GM19467 (cell line): ENCODE measurements around the gene RAE1.

Source experiments
- ATAC-seq: cut with Tn5 transposase; IDR thresholded peaks from one replicate; pipeline ENCODE4 v1.9.1; 2021; ENCODE audit warnings: mild to moderate bottlenecking, moderate library complexity; ENCODE audit not compliant: unreplicated experiment

Gene RAE1, protein sequence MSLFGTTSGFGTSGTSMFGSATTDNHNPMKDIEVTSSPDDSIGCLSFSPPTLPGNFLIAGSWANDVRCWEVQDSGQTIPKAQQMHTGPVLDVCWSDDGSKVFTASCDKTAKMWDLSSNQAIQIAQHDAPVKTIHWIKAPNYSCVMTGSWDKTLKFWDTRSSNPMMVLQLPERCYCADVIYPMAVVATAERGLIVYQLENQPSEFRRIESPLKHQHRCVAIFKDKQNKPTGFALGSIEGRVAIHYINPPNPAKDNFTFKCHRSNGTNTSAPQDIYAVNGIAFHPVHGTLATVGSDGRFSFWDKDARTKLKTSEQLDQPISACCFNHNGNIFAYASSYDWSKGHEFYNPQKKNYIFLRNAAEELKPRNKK

DNA sequence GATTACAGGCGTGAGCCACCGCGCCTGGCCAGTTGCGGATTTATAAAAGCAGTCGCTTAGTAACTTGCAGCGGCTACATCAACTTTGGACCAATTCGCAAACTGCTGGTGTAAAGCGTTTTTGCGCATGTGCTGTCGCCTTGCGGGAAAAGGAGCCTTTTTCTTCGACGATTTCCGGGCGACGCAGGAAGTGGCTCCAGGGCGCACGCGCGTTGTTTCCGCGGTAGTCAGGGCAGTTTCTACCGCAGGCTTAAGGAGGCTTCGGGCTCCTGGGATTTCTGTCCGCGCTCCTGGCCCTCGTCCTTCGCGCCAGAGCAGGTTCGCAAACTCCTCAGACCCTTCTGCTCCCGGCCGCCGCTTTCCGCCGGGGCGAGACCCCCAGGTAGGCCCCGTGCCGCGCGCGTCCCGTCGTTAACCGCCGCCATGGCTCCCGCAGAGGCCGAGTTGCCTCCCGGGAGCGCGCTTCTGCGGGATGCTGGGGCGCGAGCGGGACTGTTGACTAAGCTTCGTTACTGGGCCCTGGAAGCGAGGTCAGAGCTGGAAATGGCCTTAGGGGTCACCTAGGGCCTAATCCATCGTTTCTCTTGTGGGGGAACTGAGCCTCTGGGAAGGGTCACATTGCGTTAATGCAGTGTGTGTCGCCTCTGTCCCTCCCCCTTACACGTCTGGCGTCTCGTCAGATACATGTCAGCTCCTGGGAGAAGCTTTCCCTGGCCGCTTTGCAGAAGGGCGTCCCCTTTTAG, at the start of gene RAE1:
Gene RAE1 (plus strand): TSS at position 214 of the 742 bp plus-strand sequence. CDS start 2,784 bp downstream, outside the sequence.
- ATAC-seq: no peak

DNA sequence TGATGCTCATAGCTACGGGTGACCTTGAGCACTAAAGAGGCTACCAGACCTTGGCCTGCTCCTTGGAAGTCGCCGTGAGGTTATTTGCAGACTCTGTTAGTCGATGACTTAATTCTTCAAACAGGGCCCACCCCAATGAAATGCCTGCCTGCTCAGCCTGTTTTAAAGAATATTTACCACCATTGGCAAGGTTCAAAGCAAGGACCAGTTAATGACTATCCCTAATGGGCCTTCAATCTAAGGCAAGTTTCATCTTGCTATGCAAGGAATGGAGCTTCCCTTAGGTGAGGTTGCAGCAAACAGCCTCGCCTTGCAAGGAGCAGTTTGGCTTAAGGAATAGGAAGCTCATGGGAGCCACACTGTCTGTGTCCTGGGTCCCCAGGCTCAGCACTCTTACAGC, 44.3 kb upstream of the RAE1 start:
- ATAC-seq: no peak

DNA sequence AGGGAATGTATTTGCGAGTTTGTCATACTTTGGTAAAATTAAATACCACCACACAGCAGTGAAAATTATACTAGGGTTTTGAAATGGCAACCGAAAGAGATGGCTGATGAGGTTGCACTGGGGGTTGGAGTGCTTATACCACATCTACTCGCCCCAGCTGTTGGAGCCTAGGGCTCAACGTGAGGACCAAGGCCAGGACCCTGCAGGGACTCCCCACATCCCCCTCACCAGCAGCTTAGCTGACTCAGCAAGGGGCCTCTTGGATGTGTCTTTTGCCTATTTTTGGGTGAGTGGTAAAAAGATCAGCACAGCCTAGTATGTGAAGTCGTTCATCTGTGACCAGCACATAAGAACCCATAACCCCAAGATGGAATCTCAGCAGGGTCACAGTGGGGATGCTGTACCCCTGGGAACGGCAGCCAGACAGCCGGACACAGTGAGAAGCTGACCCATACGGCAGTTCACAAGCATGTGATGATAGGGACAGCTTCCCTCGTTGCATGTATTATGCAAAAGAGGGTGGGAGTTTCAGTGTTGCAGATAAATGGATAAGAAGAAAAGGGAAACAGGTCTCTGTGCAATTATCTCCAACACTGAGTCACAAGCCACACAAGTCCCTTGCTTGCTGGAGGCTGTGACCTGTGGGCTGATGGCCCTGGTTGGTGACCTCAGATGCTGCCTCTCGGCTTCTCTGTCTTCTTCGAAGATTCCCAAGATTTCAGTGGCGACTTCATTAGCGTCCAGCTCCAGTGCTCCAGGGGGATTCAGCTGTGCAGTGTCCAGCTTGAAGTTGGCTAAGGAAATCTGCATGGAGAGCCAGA, 42.4 kb upstream of the RAE1 start:
- ATAC-seq: no peak

DNA sequence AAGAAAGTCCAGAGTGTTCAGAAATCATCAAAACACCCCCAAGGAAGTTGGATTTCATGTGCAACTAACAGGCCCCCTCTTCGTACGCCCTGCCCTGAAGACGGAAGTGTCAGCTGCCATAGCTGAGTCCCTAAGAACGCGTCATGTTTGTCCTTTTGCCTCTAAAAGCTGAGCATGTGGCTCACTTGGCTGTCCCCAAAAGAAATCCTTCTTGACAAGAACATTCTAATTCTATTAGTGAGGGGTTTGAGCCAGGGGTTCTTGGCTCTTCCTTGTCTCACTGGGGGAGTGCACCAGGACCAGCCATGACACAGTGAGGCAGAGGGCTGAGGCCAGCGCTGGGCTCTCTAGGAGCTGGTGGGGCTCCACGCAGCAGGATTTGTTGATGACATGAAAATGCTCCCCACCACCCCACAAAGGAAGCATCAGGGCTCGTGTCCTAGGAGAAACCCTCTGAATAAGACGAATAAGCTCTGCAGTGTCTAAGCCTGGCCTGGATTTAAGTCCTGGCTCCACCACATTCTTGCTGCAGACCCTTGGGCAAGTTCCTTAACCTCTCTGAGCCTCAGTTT, 41.4 kb upstream of the RAE1 start:
- no peak for ATAC-seq

DNA sequence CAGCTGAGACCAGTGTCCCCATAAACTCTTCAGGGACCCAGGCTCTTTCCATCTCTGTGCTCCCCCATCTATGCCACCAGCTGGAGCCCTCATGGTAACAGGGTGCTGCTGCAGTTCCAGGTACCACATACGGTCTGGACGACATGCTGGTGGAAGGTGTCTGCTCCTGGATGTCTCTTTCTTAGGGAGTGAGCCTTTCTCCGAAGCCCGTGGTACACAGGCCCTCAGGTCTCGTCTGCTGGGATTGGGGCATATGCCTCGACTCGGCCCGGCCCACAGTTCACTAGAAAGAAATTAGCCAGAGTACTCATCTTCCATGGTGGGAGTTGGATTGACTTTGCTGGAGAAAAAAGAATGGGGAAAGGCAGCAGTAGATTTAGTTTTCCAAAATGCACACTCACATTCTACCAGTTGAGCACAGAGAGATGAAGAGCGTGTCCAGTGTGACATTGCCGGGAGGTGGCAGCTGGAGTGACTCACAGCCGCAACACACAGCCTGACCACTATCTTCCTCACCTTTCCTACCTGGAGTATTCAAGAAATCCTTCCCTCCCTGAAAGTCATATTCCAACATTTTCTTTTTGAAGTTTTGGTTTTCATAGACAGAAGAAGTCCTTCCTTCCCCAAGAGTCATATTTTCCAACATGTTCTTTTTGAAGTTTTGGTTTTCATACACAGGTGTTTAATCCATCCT, 40.1 kb upstream of the RAE1 start:
- no peak for ATAC-seq

DNA sequence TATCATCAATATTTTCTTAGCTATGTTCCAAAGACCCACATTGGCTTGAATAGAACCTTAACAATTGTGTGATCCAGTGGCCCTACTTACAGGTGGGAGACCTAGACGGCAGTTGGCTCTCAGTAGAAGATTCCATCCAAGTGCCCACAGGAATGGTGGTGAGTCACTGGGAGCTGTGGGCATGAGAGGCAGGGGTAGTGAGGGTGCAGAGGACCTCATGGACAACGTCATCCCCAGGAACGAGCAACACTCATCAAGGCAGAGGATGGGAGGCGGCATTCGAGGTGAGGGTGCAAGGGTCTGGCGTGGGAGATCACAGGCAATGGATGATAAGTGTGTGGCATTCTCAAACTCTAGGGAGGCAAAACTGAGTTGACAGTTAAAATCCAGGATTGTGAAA, 38.9 kb upstream of the RAE1 start:
- no peak for ATAC-seq

DNA sequence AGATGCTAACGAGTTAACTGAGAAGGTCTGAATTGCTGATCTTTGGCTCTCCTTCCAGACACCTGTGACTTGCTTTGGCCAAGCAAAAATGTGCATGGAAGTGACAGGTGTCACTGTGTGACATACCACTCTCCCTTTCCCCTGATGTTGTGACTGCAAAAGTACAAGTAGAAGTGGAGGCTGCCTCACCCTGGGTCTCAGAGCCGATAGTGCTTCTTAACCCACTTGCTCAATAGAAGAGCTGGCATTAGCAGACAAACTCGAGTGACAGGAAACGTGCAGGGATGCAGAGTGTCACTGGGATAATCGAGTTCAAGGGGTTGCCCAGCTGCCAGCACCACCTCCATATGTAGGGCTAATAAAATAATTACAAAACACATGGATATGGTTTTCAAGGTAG, 37.8 kb upstream of the RAE1 start:
- ATAC-seq: no peak

DNA sequence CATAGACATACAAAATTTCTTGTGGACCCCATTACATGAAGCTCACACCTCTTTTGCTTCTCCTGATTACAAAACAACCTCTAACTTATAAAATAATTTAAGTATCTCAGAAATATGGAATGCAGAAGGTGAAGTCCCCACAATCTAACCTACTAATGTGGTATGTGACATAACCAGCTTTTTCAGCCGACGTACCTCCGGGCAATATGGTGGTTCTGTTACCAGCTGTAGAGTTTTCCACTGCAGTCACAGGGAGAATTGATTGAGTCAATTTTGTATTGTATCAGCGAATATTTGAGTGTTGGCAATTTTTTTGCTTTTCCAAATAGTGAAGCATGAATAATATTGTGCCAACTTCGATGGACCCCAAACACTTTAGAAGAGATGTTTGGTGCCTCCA, 37.1 kb upstream of the RAE1 start:
- no peak for ATAC-seq

DNA sequence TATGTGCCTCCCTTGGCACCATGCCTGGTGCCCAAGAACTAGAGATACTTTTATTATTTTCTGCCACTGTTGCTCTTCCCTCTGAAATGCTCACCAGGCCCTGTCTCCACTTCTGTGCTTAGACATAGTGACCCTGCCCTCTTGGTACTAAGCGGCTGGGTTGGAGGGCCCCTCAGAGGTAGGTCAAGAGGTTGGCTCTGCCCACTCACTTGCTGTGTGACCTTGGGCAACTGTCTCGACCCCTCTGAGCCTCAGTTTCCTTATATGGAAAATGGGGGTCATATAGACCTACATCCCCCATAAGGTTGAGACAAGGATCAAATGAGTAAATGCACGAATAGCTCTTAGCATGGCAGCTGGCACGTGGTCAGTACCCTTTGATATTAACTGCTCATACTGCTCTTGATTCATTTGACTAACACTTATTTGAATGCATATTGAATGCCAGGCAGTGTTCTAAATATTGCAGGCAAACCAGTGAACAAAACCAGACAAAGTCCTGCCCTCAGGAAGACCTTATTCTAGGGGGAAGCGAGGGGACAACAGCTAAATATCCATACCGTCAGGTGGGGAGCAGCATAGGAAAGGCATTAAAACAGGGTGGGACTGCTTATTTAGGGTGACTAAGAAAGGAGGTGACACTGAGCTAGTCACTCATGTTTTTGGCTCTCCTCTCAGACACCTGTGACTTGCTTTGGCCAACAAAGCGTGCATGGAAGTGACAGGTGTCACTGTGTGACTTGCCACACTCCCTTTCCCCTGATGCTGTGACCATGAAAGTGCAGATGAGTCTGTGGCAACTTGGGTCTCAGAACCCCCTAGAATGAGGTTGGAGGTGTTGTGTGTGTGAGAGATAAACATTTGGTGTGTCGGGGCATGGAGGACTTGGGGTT, 35.7 kb upstream of the RAE1 start:
- no peak for ATAC-seq

DNA sequence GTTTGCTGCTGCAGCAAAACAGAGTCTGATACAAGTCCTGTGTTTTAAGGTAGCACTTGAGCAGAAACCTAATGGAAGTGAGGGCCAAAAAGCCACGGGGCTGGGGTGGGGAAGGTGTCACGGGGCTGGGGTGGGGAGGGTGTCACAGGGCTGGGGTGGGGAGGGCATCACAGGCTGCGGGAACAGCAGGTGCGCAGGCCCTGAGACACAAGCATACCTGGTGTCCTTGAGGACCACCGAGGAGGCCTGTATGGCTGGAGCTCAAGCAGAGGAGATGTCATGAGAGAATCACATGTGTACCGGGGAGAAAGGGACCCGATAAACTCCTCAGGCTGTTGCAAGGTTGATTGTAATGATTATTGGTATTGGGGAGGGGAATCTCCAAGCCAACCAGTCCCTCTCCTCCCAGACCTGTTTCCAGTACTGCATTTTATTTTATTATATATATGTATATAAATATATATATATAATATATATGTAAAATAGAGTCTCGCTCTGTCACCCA, 35.0 kb upstream of the RAE1 start:
- ATAC-seq: no peak

DNA sequence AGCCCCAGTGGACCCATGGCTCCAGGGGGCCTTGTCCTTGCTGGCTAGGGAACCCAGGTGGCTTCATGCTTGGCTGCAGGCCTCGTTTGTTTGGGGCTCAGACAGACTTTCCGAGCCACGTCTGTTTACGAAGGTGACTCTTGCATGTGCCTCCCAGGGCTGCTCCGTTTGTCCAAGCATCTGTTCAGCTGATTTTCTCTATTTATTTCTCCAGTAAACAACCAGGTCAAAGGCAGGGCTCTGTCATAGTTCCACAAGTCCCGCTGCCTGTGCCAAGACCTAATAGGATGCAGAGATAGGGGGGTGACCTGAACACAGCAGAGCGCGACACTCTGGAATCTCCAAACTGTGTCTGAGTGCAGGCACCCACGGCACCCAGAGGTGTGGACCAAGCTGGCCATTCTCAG, 34.3 kb upstream of the RAE1 start:
- no peak for ATAC-seq

DNA sequence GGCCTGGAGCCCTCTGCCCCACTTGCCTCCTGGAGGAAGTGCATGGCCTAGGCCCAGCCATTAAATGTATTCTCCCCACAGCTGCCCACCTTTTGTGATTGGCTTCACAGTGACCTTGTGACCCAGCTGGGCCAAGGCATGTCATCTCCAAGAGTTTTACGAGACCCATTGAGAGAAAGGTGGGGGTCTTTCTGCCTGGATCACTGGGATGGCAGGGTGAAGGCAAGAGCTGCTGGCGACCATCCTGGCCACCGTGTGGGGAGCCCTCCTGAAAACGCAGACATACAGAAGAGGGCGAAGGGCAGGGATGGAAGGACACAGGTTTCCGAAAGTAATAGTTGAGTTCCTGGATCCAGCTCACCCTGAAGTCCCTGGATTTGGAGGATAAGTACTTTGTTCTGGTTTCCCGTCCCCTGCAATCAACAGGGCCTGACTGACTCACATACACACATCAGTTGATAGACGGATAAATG, 33.7 kb upstream of the RAE1 start:
- ATAC-seq: no peak

DNA sequence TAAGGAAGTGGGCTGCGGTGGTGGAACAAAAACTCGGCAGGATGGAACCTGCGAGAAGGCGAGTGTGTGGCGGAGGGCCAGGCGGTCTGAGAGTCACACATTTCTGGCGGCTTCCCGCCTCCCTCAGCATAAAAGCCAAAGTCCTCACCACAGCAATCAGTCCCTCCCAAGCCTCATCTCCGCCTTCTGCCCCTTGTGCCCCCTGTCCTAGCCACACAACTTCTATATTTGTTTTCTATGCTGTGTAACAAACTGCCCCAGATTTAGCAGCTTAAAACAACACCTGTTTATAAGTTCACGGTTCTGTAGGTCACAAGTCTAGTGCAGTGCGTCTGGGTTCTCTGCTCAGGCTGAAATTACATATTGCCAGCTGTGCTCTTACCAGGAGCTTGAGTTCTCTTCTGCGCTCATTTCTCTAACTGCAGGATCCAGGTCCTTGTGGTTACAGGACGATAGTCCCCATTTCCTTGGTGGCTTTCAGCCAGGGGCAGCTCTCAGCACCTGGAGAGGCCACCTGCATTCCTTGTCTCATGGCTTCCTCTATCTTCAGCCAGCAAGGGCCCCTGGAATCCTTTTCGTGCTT, 33.2 kb upstream of the RAE1 start:
- no peak for ATAC-seq

DNA sequence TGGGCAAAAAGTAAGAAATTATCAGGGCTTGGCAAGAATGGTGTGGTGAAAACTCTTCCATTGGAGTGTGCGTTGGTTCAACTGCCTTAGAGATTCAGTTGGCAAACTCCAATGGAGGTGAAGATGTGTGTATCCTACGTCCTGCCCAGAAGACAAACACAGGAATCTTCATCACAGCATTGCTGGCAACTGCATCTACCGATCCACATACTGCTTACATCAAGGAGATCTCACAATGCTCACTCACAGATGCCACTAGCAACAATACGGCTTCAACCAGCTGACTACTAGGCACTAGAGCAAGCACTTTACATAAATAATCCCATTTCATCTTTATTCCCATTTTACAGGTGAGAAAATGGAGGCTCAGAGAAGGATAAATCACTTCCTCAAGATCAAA, 31.5 kb upstream of the RAE1 start:
- no peak for ATAC-seq

DNA sequence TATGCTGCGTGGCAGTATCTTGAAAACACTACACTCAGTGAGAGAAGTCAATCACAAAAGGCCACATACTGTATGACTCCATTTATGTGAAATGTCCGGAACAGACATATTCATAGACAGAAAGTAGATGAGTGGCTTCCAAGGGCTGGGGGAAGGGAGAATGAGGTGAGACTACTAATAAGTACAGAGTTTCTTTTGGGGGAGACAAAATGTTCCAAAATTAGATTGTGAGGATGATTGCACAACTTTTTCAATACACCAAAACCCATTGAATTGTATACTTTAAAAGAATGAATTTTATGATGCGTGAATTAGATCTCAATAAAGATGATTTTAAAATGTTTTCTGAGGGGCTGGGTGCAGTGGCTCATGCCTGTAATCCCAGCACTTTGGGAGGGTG, 30.7 kb upstream of the RAE1 start:
- no peak for ATAC-seq

DNA sequence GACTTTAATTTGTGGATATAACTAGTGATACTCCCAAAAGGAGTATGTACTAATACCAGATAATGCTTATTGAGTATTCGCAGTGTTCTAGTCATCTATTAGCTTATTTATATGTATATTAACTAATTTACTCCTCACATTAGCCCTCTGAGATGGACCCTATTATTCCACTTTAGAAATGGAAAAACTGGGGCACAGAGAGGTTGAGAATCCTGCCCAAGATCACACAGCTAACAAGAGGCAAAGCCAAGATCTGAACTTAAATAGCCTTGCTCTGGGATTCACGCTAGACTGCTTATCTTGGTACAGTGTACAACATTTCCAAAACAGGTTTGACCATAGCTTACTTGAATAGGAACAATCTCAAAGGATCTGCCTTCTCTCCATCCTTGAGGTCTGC, 29.9 kb upstream of the RAE1 start:
- no peak for ATAC-seq

DNA sequence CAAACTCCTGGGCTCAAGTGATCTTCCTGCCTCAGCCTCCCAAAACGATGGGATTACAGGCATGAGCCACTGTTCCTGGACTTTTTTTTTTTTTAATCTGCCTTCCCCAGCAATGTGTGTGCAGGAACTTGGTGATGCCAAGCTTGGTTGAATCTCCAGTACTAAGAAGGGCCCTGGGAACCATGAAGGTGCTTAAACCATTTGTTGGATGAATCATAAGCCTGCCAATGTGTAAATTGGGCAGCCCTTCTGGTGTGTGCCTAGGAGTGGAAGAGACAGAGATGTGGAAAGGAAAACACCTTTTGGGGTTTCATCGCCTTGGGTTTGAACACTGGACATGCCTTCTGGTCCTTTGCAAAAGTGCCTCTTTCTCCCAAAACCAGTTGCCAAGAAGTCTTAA, 28.6 kb upstream of the RAE1 start:
- ATAC-seq: no peak

DNA sequence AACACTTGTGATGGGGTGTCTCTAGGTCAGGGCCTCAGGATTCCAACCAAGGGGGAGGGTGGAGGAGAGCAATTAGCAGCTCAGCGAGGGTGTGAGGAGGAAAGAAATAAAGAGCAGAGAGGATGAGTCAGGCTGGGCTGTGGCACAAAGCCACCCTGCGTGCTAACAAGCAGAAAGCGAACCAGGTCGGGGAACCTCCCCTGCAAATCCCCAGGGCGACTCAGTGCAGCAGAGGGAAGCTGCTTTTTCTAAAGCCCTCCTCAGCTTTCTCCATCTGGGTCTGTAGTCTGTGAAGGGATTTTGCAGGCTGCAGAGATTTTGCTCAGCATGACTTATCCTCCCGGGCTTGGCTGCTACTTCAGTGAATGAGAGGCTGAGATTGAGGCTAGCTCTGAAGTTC, 28.0 kb upstream of the RAE1 start:
- no peak for ATAC-seq
